SK-N-SH (cell line): ENCODE results near the gene RAF1. TPM values are rescaled to one million over a fixed set of nuclear protein-coding genes. Genes with fewer than 3 reads are reported as not detected.

Experiments
- CTCF ChIA-PET: fragments of 300-600, 350-600 bp; formaldehyde crosslinking; extraction: SDS; loops from one replicate; lab custom pipeline; 2021; lab: Yijun Ruan, JAX
- POLR2A ChIA-PET: fragments of 350-600 bp; sonication (Branson Sonifier 250); formaldehyde crosslinking; extraction: SDS; loops from one replicate; lab custom pipeline; 2020; ENCODE audit warnings: antibody characterized with exemption, inconsistent platforms; lab: Yijun Ruan, JAX
- DNase-seq: peaks from one replicate; pipeline ENCODE4 v3.0.0; 2012
- H2AFZ ChIP-seq: fragments of 200-600 bp; sonication (generic); 2 replicates; pipeline ENCODE4 v1.8.1; 2016; ENCODE audit warnings: antibody characterized with exemption, mild to moderate bottlenecking, low read depth
- H3F3A ChIP-seq: fragments of 200-600 bp; sonication (generic); replicated peaks from 2 replicates; pipeline ENCODE3; 2016; ENCODE audit warnings: antibody characterized with exemption, mild to moderate bottlenecking; ENCODE audit not compliant: insufficient read depth
- H3K27ac ChIP-seq, 2 experiments: fragments of 200-500 bp in 1 of 2; fragments of 200-600 bp in 1 of 2; sonication (Bioruptor generic) in 1 of 2; sonication (generic), shearing (Covaris generic) in 1 of 2; 2 replicates each; pipeline versions ENCODE4 v1.5.1 to v1.6.1; 2014 to 2016; ENCODE audit warnings: low read depth in 2 of 2, inconsistent platforms in 1 of 2, low read length in 1 of 2, mild to moderate bottlenecking in 1 of 2, mixed read lengths in 1 of 2
- H3K27me3 ChIP-seq: fragments of 200-600 bp; sonication (generic), shearing (Covaris generic); 2 replicates; pipeline ENCODE4 v1.6.1; 2016; ENCODE audit warnings: mixed run types; ENCODE audit not compliant: insufficient read depth
- H3K36me3 ChIP-seq, 2 experiments: fragments of 200-500 bp in 1 of 2; fragments of 200-600 bp in 1 of 2; sonication (Bioruptor generic) in 1 of 2; sonication (generic) in 1 of 2; replicated peaks in 1 of 2; 2 replicates each; pipeline versions ENCODE3 to v1.5.1; 2014 to 2016; ENCODE audit warnings: low read length in 1 of 2, mild to moderate bottlenecking in 1 of 2; ENCODE audit not compliant: insufficient read depth in 2 of 2, control insufficient read depth in 1 of 2
- H3K4me1 ChIP-seq, 2 experiments: fragments of 200-500 bp in 1 of 2; fragments of 200-600 bp in 1 of 2; sonication (Bioruptor generic) in 1 of 2; sonication (generic), shearing (Covaris generic) in 1 of 2; 2 replicates each; pipeline versions ENCODE4 v1.5.1 to v1.6.1; 2014 to 2016; ENCODE audit warnings: low read depth in 1 of 2, low read length in 1 of 2, mixed run types in 1 of 2; ENCODE audit not compliant: insufficient read depth in 2 of 2, control insufficient read depth in 1 of 2
- H3K4me2 ChIP-seq: fragments of 200-600 bp; sonication (generic), shearing (Covaris generic); 2 replicates; pipeline ENCODE4 v1.6.1; 2017; ENCODE audit warnings: mixed run types
- H3K4me3 ChIP-seq, 2 experiments: fragments of 200-500 bp in 1 of 2; fragments of 200-600 bp in 1 of 2; sonication (Bioruptor generic) in 1 of 2; sonication (generic), shearing (Covaris generic) in 1 of 2; 2 replicates each; pipeline versions ENCODE4 v1.5.1 to v1.8.1; 2014 to 2016; ENCODE audit warnings: low read depth in 2 of 2, inconsistent platforms in 1 of 2, low read length in 1 of 2, mild to moderate bottlenecking in 1 of 2, mixed read lengths in 1 of 2, moderate library complexity in 1 of 2
- H3K79me2 ChIP-seq: fragments of 200-600 bp; sonication (generic); 2 replicates; pipeline ENCODE4 v1.8.1; 2017; ENCODE audit warnings: mild to moderate bottlenecking; ENCODE audit not compliant: insufficient read depth
- H3K9ac ChIP-seq: fragments of 200-600 bp; sonication (generic); 2 replicates; pipeline ENCODE4 v1.6.1; 2017; ENCODE audit warnings: mixed run types
- H3K9me2 ChIP-seq: fragments of 200-600 bp; sonication (generic); 2 replicates; pipeline ENCODE4 v1.6.1; 2017; ENCODE audit warnings: mixed run types
- H3K9me3 ChIP-seq: fragments of 200-600 bp; sonication (generic); 2 replicates; pipeline ENCODE4 v1.6.1; 2017; ENCODE audit warnings: mixed run types, mild to moderate bottlenecking, moderate library complexity
- H4K20me1 ChIP-seq: fragments of 200-600 bp; sonication (generic); 2 replicates; pipeline ENCODE4 v1.6.1; 2017; ENCODE audit warnings: mild to moderate bottlenecking, mixed run types; ENCODE audit not compliant: insufficient read depth
- FOSL2 ChIP-seq: IDR thresholded peaks from 2 replicates; pipeline ENCODE4 v1.4.0; 2012; ENCODE audit warnings: low read depth, mild to moderate bottlenecking, moderate library complexity, borderline replicate concordance
- JUND ChIP-seq: IDR thresholded peaks from 2 replicates; pipeline ENCODE4 v1.4.0; 2012
- MAX ChIP-seq: IDR thresholded peaks from 2 replicates; pipeline ENCODE4 v1.4.0; 2012; ENCODE audit warnings: low read depth
- MEF2A ChIP-seq: IDR thresholded peaks from 2 replicates; pipeline ENCODE4 v1.4.0; 2012; ENCODE audit warnings: low read depth, borderline replicate concordance
- POLR2AphosphoS5 ChIP-seq: IDR thresholded peaks from 2 replicates; pipeline ENCODE4 v1.6.1; 2012; ENCODE audit warnings: low read depth, low read length
- RAD21 ChIP-seq: IDR thresholded peaks from 2 replicates; pipeline ENCODE4 v1.6.1; 2012; ENCODE audit warnings: mild to moderate bottlenecking, low read length
- TCF12 ChIP-seq: IDR thresholded peaks from 2 replicates; pipeline ENCODE4 v1.4.0; 2012
- YY1 ChIP-seq: IDR thresholded peaks from 2 replicates; pipeline ENCODE4 v1.4.0; 2012; ENCODE audit warnings: low read depth, mild to moderate bottlenecking
- WGBS: methylation state at CpG from one replicate; pipeline ENCODE4 v1.1.6; 2017; ENCODE audit warnings: low lambda C conversion rate; 5-methylcytosine and 5-hydroxymethylcytosine counted together
- polyA plus RNA-seq, 3 experiments: library from polyadenylated mRNA; depleted of rRNA; stranded (reverse); fragments of >200 nt; gene quantifications; 2 replicates each; pipeline ENCODE4 v1.2.3, GENCODE V29; 2012
- TF ChIP-seq, protein P1 (sequence below): fragments of 200-600 bp; sonication (generic); IDR thresholded peaks from 2 replicates; pipeline ENCODE4 v1.6.1; 2017; ENCODE audit warnings: antibody characterized with exemption, mild to moderate bottlenecking, moderate library complexity
- TF ChIP-seq, protein P2 (sequence below): fragments of 150-350 bp; IDR thresholded peaks from 2 replicates; pipeline ENCODE4 v1.6.1; 2017; ENCODE audit warnings: antibody characterized with exemption, low read length, low read depth, borderline replicate concordance

The RAF1 gene
- polyA plus RNA-seq, 1 of the 3 experiments (the other 2 are of a cell fraction), result 58.7 TPM

GRCh38 chr3:12700800-12701199 lies 36.9 kb upstream of the RAF1 start:
- Histone ChIP-seq H3K9ac (no peak overlapping the region), H3K36me3 (no peaks in the 10 kb centered on the region), H3K4me3 (no peak overlapping the region), H3F3A (no peaks in the 10 kb centered on the region), H3K4me2 (no peak overlapping the region), H2AFZ (no peak overlapping the region), H4K20me1 (no peaks in the 10 kb centered on the region), H3K9me3 (no peaks in the 10 kb centered on the region), H3K27ac (no peak overlapping the region), H3K4me1 (no peaks in the 10 kb centered on the region)
- CTCF ChIA-PET, result interaction anchor here (3.2 kb wide), 1 partner anchor 19 kb away, joined by 14 read pairs; no protein-coding TSS in a partner anchor
- no peak for DNase-seq
- WGBS, result 50% methylated on average over 2 of the region's 2 CpGs
- TF ChIP-seq TCF12 (no peak), MEF2A (no peak), JUND (no peak), YY1 (no peak), RAD21 (no peak)
- TF ChIP-seq, protein P1, sequence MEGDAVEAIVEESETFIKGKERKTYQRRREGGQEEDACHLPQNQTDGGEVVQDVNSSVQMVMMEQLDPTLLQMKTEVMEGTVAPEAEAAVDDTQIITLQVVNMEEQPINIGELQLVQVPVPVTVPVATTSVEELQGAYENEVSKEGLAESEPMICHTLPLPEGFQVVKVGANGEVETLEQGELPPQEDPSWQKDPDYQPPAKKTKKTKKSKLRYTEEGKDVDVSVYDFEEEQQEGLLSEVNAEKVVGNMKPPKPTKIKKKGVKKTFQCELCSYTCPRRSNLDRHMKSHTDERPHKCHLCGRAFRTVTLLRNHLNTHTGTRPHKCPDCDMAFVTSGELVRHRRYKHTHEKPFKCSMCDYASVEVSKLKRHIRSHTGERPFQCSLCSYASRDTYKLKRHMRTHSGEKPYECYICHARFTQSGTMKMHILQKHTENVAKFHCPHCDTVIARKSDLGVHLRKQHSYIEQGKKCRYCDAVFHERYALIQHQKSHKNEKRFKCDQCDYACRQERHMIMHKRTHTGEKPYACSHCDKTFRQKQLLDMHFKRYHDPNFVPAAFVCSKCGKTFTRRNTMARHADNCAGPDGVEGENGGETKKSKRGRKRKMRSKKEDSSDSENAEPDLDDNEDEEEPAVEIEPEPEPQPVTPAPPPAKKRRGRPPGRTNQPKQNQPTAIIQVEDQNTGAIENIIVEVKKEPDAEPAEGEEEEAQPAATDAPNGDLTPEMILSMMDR, result no peak
- TF ChIP-seq, all 33 proteins: peak for 0
- Histone ChIP-seq H3K79me2 (no peaks in the 10 kb centered on the region), H3K9me2 (no peaks in the 10 kb centered on the region), H3K27me3 (no peaks in the 10 kb centered on the region)
- POLR2A ChIA-PET, result no interaction called here

- no peaks in the 10 kb centered on the region for H3K27me3 ChIP-seq
- 50% methylated on average over 2 of the region's 2 CpGs for WGBS
- no peaks in the 10 kb centered on the region for H3K79me2 ChIP-seq
- no peaks in the 10 kb centered on the region for H3K36me3 ChIP-seq
- H3K4me2 ChIP-seq, result no peak overlapping the region
- H3K4me3 ChIP-seq, result no peak overlapping the region
- TF ChIP-seq MEF2A (no peak), POLR2AphosphoS5 (no peak), MAX (no peak), FOSL2 (no peak)
- TF ChIP-seq, protein P2, sequence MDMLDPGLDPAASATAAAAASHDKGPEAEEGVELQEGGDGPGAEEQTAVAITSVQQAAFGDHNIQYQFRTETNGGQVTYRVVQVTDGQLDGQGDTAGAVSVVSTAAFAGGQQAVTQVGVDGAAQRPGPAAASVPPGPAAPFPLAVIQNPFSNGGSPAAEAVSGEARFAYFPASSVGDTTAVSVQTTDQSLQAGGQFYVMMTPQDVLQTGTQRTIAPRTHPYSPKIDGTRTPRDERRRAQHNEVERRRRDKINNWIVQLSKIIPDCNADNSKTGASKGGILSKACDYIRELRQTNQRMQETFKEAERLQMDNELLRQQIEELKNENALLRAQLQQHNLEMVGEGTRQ, result no peak
- TF ChIP-seq, protein P1, result no peak
- H3F3A ChIP-seq, result peaks cover 2% of the 10 kb centered on the region
- no peaks in the 10 kb centered on the region; a peak in 1 of 4 replicates for H3K4me1 ChIP-seq
- no peaks in the 10 kb centered on the region for H3K9me3 ChIP-seq
- H3K27ac ChIP-seq, result no peak overlapping the region
- H2AFZ ChIP-seq, result no peak overlapping the region
- no peak for DNase-seq
- H3K9ac ChIP-seq, result no peak overlapping the region
- no peaks in the 10 kb centered on the region for H3K9me2 ChIP-seq
- H4K20me1 ChIP-seq, result no peaks in the 10 kb centered on the region
- CTCF ChIA-PET, result interaction anchor here (3.3 kb wide), 1 partner anchor 10 kb away, joined by 19 read pairs; no protein-coding TSS in a partner anchor
- POLR2A ChIA-PET, result no interaction called here
Observed at GRCh38 chr3:12695916-12696315, 32.0 kb upstream of the RAF1 start.
